Naive thymus-derived CD4-positive, alpha-beta T cell (primary cell): Measurements from ENCODE around the gene RFXANK. TPM values are rescaled to one million over a fixed set of nuclear protein-coding genes. Genes with fewer than 3 reads are reported as not detected.

ENCODE experiments used
- ATAC-seq: fragments of 150-1000 bp; cut with Tn5 transposase; 2 replicates; pipeline ENCODE4 v1.10.0; 2021; ENCODE audit warnings: mild to moderate bottlenecking, moderate library complexity
- CTCF ChIA-PET: fragments of 350-600 bp; sonication (Branson Sonifier 250); formaldehyde crosslinking; loops from one replicate; lab custom pipeline; 2021; ENCODE audit warnings: antibody characterized with exemption; lab: Charles Lee
- POLR2A ChIA-PET: fragments of 350-600 bp; sonication (Branson Sonifier 250); formaldehyde crosslinking; loops from one replicate; lab custom pipeline; 2021; ENCODE audit warnings: antibody characterized with exemption, inconsistent platforms; lab: Charles Lee
- DNase-seq, 9 donors: peaks; one replicate each; pipeline versions ENCODE4 v3.0.0 to v3.0.0-alpha.2; 2020 to 2022; ENCODE audit warnings: mixed read lengths in 1 of 9
- H3K27ac ChIP-seq: one replicate; pipeline ENCODE4 v1.7.0; 2013; ENCODE audit warnings: mild to moderate bottlenecking, low read depth, low read length, moderate library complexity
- H3K27me3 ChIP-seq, 2 donors: one replicate each; pipeline ENCODE4 v1.7.0; 2013; ENCODE audit warnings: low read length in 2 of 2, mild to moderate bottlenecking in 2 of 2, moderate library complexity in 2 of 2; ENCODE audit not compliant: control insufficient read depth in 2 of 2, insufficient read depth in 2 of 2
- H3K36me3 ChIP-seq, 3 experiments: 1 replicate in 2 of 3; 2 replicates in 1 of 3; pipeline ENCODE4 v1.7.0; 2013; ENCODE audit warnings: low read length in 3 of 3, mild to moderate bottlenecking in 3 of 3, moderate library complexity in 1 of 3; ENCODE audit not compliant: insufficient read depth in 3 of 3, control insufficient read depth in 2 of 3
- H3K4me1 ChIP-seq, 2 donors: one replicate each; pipeline ENCODE4 v1.7.0; 2013; ENCODE audit warnings: low read length in 2 of 2, mild to moderate bottlenecking in 2 of 2, moderate library complexity in 1 of 2; ENCODE audit not compliant: control insufficient read depth in 2 of 2, insufficient read depth in 2 of 2
- H3K4me3 ChIP-seq: 2 replicates; pipeline ENCODE4 v1.7.0; 2013; ENCODE audit warnings: mild to moderate bottlenecking, low read length
- H3K9me3 ChIP-seq, 3 experiments: 1 replicate in 2 of 3; 2 replicates in 1 of 3; pipeline ENCODE4 v1.7.0; 2013; ENCODE audit warnings: low read length in 3 of 3; ENCODE audit not compliant: control insufficient read depth in 2 of 3
- H3K27ac Mint-ChIP-seq, 9 donors: one replicate each; pipeline ENCODE4 v1.8.0; 2020 to 2022; ENCODE audit warnings: mixed read lengths in 9 of 9, mild to moderate bottlenecking in 8 of 9, moderate library complexity in 5 of 9, inconsistent platforms in 2 of 9
- H3K27me3 Mint-ChIP-seq, 5 donors: one replicate each; pipeline ENCODE4 v1.8.0; 2021 to 2022; ENCODE audit warnings: mixed read lengths in 5 of 5, mild to moderate bottlenecking in 1 of 5
- H3K36me3 Mint-ChIP-seq, 5 donors: one replicate each; pipeline ENCODE4 v1.8.0; 2020 to 2022; ENCODE audit warnings: mixed read lengths in 5 of 5, mild to moderate bottlenecking in 3 of 5, inconsistent platforms in 1 of 5
- H3K4me1 Mint-ChIP-seq, 7 donors: one replicate each; pipeline ENCODE4 v1.8.0; 2020 to 2022; ENCODE audit warnings: mixed read lengths in 7 of 7, mild to moderate bottlenecking in 3 of 7, inconsistent platforms in 1 of 7
- H3K4me3 Mint-ChIP-seq, 10 donors: one replicate each; pipeline ENCODE4 v1.8.0; 2020 to 2022; ENCODE audit warnings: mild to moderate bottlenecking in 10 of 10, mixed read lengths in 10 of 10, moderate library complexity in 6 of 10, inconsistent platforms in 2 of 10
- H3K9me3 Mint-ChIP-seq, 11 donors: one replicate each; pipeline ENCODE4 v1.8.0; 2020 to 2022; ENCODE audit warnings: mixed read lengths in 11 of 11, mild to moderate bottlenecking in 4 of 11, inconsistent platforms in 1 of 11, moderate library complexity in 1 of 11
- intact Hi-C, 2 donors: fragments of 100-400 bp; cut with micrococcal nuclease; formaldehyde crosslinking; loops; one replicate each; pipeline ENCODE4 v1.15.1; 2023
- polyA plus RNA-seq, 2 donors: library from polyadenylated mRNA; unstranded; fragments of 300-500 nt; fragmentation: Illumina TruSeq; gene quantifications; one replicate each; pipeline ENCODE4 v1.2.3, GENCODE V29; 2021
- total RNA-seq, 6 experiments: library from RNA in 5 of 6; stranded (reverse) in 5 of 6; gene quantifications; 1 replicate in 5 of 6; 2 replicates in 1 of 6; pipeline ENCODE4 v1.2.3 and lab custom pipeline; 2021 to 2026

The RFXANK gene
- total and polyA plus RNA-seq, 7 experiments from 2014 or later, result 60.8 to 114 (median 76.9) TPM

- Histone ChIP-seq H3K27me3 (no peaks in the 10 kb centered on the region), H3K27ac (peak overlapping the region; percentile 100), H3K9me3 (no peaks in the 10 kb centered on the region), H3K4me3 (peak overlapping the region; percentile 100), H3K4me1 (peaks cover 13 to 22% of the 10 kb centered on the region in 2 donors), H3K36me3 (peaks cover 0 to 20% (median 0%) of the 10 kb centered on the region in 3 experiments)
- Mint-ChIP-seq H3K4me1 (peaks cover 25 to 71% (median 48%) of the 10 kb centered on the region in 7 donors), H3K9me3 (peaks cover 0 to 1% (median 0%) of the 10 kb centered on the region in 11 donors), H3K4me3 (peak overlapping the region; percentile 94 to 100 (median 98)), H3K27me3 (no peaks in the 10 kb centered on the region), H3K36me3 (peaks cover 0 to 16% (median under 1%) of the 10 kb centered on the region in 5 donors), H3K27ac (peak overlapping the region; percentile 99 to 100 (median 99))
- ChIA-PET POLR2A (interaction anchor here (0.6 to 6.5 kb wide), 4 partner anchors 8 to 298 kb away, joined by 3 to 58 read pairs (median 4); partner anchors contain the start of gene NR2C2AP), CTCF (interaction anchor here (0.6 to 2.6 kb wide), 3 partner anchors 16 to 123 kb away, joined by 3 to 7 read pairs (median 4); no protein-coding TSS in a partner anchor)
- no peak for DNase-seq
- intact Hi-C loops, result loop anchor here (1.0 to 10.0 kb wide), 21 partner anchors 12 to 1634 kb away; partner anchors contain the start of genes ARMC6 (in 2 of the 2), ATP13A1 (in 2 of the 2), COPE (in 2 of the 2) and DDX49 (in 2 of the 2)
- no peak for ATAC-seq
Observed at GRCh38 chr19:19191768-19192077, 335 bp upstream of the RFXANK start.

GRCh38 chr19:19192910-19193423 lies 909 bp downstream of the RFXANK start:
- Histone ChIP-seq H3K27ac (peak overlapping the region; percentile 100), H3K27me3 (no peaks in the 10 kb centered on the region), H3K4me1 (peaks cover 13 to 22% of the 10 kb centered on the region in 2 donors), H3K4me3 (peak overlapping the region; percentile 100), H3K9me3 (no peaks in the 10 kb centered on the region), H3K36me3 (peaks cover 0 to 30% (median 0%) of the 10 kb centered on the region in 3 experiments)
- intact Hi-C loops, result loop anchor here (1.0 to 10.0 kb wide), 21 partner anchors 10 to 1636 kb away; partner anchors contain the start of genes ARMC6 (in 2 of the 2), ATP13A1 (in 2 of the 2), COPE (in 2 of the 2) and DDX49 (in 2 of the 2)
- POLR2A ChIA-PET, result interaction anchor here (0.6 to 6.5 kb wide), 6 partner anchors 10 to 1390 kb away, joined by 3 to 58 read pairs (median 3); partner anchors contain the start of genes COPE, DDX49, GATAD2A and NR2C2AP
- Mint-ChIP-seq H3K4me1 (peaks cover 23 to 68% (median 45%) of the 10 kb centered on the region in 7 donors), H3K36me3 (peaks cover 0 to 14% (median under 1%) of the 10 kb centered on the region in 5 donors), H3K27me3 (no peaks in the 10 kb centered on the region), H3K9me3 (peaks cover 0 to 1% (median 0%) of the 10 kb centered on the region in 11 donors), H3K4me3 (peak overlapping the region; percentile 94 to 100 (median 98)), H3K27ac (peak overlapping the region; percentile 99 to 100 (median 99))
- CTCF ChIA-PET, result interaction anchor here (0.6 kb wide), 2 partner anchors 19 to 29 kb away, joined by 3 read pairs; no protein-coding TSS in a partner anchor
- DNase-seq, result no peak
- no peak for ATAC-seq

GRCh38 chr19:19193926-19194325 lies 1.9 kb downstream of the RFXANK start:
- H3K4me3 ChIP-seq, result no peak overlapping the region
- Mint-ChIP-seq H3K9me3 (peaks cover 0 to 1% (median 0%) of the 10 kb centered on the region in 11 donors), H3K36me3 (peaks cover 0 to 13% (median 6%) of the 10 kb centered on the region in 5 donors), H3K4me3 (peak overlapping the region; percentile 94 to 100 (median 98)), H3K4me1 (peaks cover 22 to 62% (median 45%) of the 10 kb centered on the region in 7 donors), H3K27ac (peak overlapping the region in 6 of 9 donors; percentile 26 to 99 (median 53)), H3K27me3 (no peaks in the 10 kb centered on the region)
- H3K9me3 ChIP-seq, result no peaks in the 10 kb centered on the region
- H3K27ac ChIP-seq, result peak overlapping the region; percentile 100
- CTCF ChIA-PET, result interaction anchor here (1.0 kb wide), 1 partner anchor 17 kb away, joined by 3 read pairs; no protein-coding TSS in a partner anchor
- H3K36me3 ChIP-seq, result peaks cover 0 to 39% (median 0%) of the 10 kb centered on the region in 3 experiments
- POLR2A ChIA-PET, result interaction anchor here (1.2 to 6.5 kb wide), 2 partner anchors 9 to 211 kb away, joined by 3 to 58 read pairs; partner anchors contain the start of genes GATAD2A and NR2C2AP
- intact Hi-C loops, result loop anchor here (2.0 to 10.0 kb wide), 8 partner anchors 31 to 1637 kb away; partner anchors contain the start of genes ATP13A1 (in 1 of the 2), COLGALT1 (in 1 of the 2), GATAD2A (in 1 of the 2) and LPAR2 (in 1 of the 2)
- peaks cover 13 to 22% of the 10 kb centered on the region in 2 donors for H3K4me1 ChIP-seq
- DNase-seq, result no peak
- no peak for ATAC-seq
- H3K27me3 ChIP-seq, result no peaks in the 10 kb centered on the region

- H3K36me3 Mint-ChIP-seq, result peaks cover 0 to 9% (median 6%) of the 10 kb centered on the region in 5 donors
- H3K4me1 Mint-ChIP-seq, result peaks cover 14 to 25% (median 20%) of the 10 kb centered on the region in 7 donors
- DNase-seq, result no peak
- Histone ChIP-seq H3K4me1 (peaks cover 12 to 14% of the 10 kb centered on the region in 2 donors), H3K27ac (peak overlapping the region; percentile 89), H3K9me3 (no peaks in the 10 kb centered on the region), H3K4me3 (peak overlapping the region; percentile 95), H3K27me3 (no peaks in the 10 kb centered on the region), H3K36me3 (peaks cover 0 to 37% (median 0%) of the 10 kb centered on the region in 3 experiments)
- intact Hi-C loops, result loop anchor here in 1 of 2 donors (5.0 kb wide), 2 partner anchors 695 to 1665 kb away; no protein-coding TSS in a partner anchor
- ChIA-PET POLR2A (interaction anchor here (0.6 to 4.3 kb wide), 2 partner anchors 10 to 375 kb away, joined by 4 to 58 read pairs; partner anchors contain the start of genes BORCS8 and RFXANK), CTCF (interaction anchor here (0.8 kb wide), 2 partner anchors 23 kb away, joined by 3 to 4 read pairs; no protein-coding TSS in a partner anchor)
- H3K27ac Mint-ChIP-seq, result peak overlapping the region; percentile 88 to 96 (median 93)
- H3K4me3 Mint-ChIP-seq, result peak overlapping the region; percentile 90 to 94 (median 92)
- H3K9me3 Mint-ChIP-seq, result peaks cover 0 to 3% (median 0%) of the 10 kb centered on the region in 11 donors
- H3K27me3 Mint-ChIP-seq, result peaks cover 0 to 3% (median 0%) of the 10 kb centered on the region in 5 donors
- ATAC-seq, result no peak
Observed at GRCh38 chr19:19201697-19202630, 9.9 kb downstream of the RFXANK start.

GRCh38 chr19:19202707-19203011 lies 10.6 kb downstream of the RFXANK start:
- H3K9me3 ChIP-seq, result no peaks in the 10 kb centered on the region
- ChIA-PET CTCF (interaction anchor here (0.6 kb wide), 1 partner anchor 19 kb away, joined by 3 read pairs; no protein-coding TSS in a partner anchor), POLR2A (interaction anchor here (1.0 to 4.3 kb wide), 2 partner anchors 11 to 283 kb away, joined by 3 to 58 read pairs; partner anchors contain the start of genes BORCS8, COPE, DDX49 and RFXANK)
- H3K27ac ChIP-seq, result peak overlapping the region; percentile 89
- peak in 1 of 9 donors; percentile 11 for DNase-seq
- no peaks in the 10 kb centered on the region for H3K27me3 ChIP-seq
- peaks cover 20 to 32% (median 27%) of the 10 kb centered on the region in 7 donors for H3K4me1 Mint-ChIP-seq
- intact Hi-C loops, result loop anchor here (1.0 to 5.0 kb wide), 7 partner anchors 10 to 1665 kb away; partner anchors contain the start of genes BORCS8 (in 2 of the 2), MAU2 (in 2 of the 2), RFXANK (in 2 of the 2) and SUGP1 (in 2 of the 2)
- peaks cover 0 to 10% (median 0%) of the 10 kb centered on the region in 5 donors for H3K27me3 Mint-ChIP-seq
- peaks cover 0 to 10% (median 0%) of the 10 kb centered on the region in 11 donors for H3K9me3 Mint-ChIP-seq
- no peak for ATAC-seq
- H3K4me3 Mint-ChIP-seq, result peak overlapping the region; percentile 90 to 94 (median 92)
- H3K27ac Mint-ChIP-seq, result peak overlapping the region; percentile 88 to 96 (median 93)
- peaks cover 19 to 21% of the 10 kb centered on the region in 2 donors for H3K4me1 ChIP-seq
- H3K36me3 ChIP-seq, result peaks cover 0 to 30% (median 0%) of the 10 kb centered on the region in 3 experiments
- H3K4me3 ChIP-seq, result peak overlapping the region; percentile 95
- H3K36me3 Mint-ChIP-seq, result peaks cover 0 to 13% (median 6%) of the 10 kb centered on the region in 5 donors
